Chondrocyte (in vitro differentiated cells): ENCODE data around the gene SFT2D1. TPM values are rescaled to one million over a fixed set of nuclear protein-coding genes. Genes with fewer than 3 reads are reported as not detected.
A peak's percentile ranks its signal among the peaks of the same experiment; 100 is the strongest.

Source experiments
- DNase-seq: peaks from one replicate; pipeline ENCODE4 v3.0.0; 2021; ENCODE audit warnings: mixed read lengths, low spot score
- H3K27ac Mint-ChIP-seq: one replicate; pipeline ENCODE4 v1.8.0; 2021; ENCODE audit warnings: mild to moderate bottlenecking, moderate library complexity, mixed read lengths; ENCODE audit not compliant: unreplicated experiment
- H3K27me3 Mint-ChIP-seq: 2 replicates; pipeline ENCODE4 v1.8.0; 2021; ENCODE audit warnings: low read depth, mixed read lengths
- H3K36me3 Mint-ChIP-seq: 2 replicates; pipeline ENCODE4 v1.8.0; 2021; ENCODE audit warnings: low read depth, mixed read lengths
- H3K4me1 Mint-ChIP-seq: 2 replicates; pipeline ENCODE4 v1.8.0; 2021; ENCODE audit warnings: low read depth, mild to moderate bottlenecking, mixed read lengths
- H3K4me3 Mint-ChIP-seq: one replicate; pipeline ENCODE4 v1.8.0; 2021; ENCODE audit warnings: mild to moderate bottlenecking, moderate library complexity, mixed read lengths; ENCODE audit not compliant: unreplicated experiment
- H3K9me3 Mint-ChIP-seq: 2 replicates; pipeline ENCODE4 v1.8.0; 2021; ENCODE audit warnings: low read depth, mixed read lengths
- total RNA-seq: library from RNA; stranded (reverse); gene quantifications from 3 replicates; pipeline ENCODE4 v1.2.1, GENCODE V29; 2021
- TF ChIP-seq, protein P1 (sequence below): fragments of 200-600 bp; sonication (generic); IDR thresholded peaks from 2 replicates; pipeline ENCODE4 v1.5.0; 2021; ENCODE audit warnings: antibody characterized with exemption, mild to moderate bottlenecking, moderate library complexity

The SFT2D1 gene
- total RNA-seq, 1 donor from 2014 or later, result 30.0 TPM

GRCh38 chr6:166308769-166309589, 33.4 kb downstream of the SFT2D1 start:
- Mint-ChIP-seq H3K36me3 (no peaks in the 10 kb centered on the region), H3K4me1 (peaks cover 8% of the 10 kb centered on the region), H3K27me3 (peaks cover 26% of the 10 kb centered on the region), H3K4me3 (peak overlapping the region; percentile 55), H3K9me3 (no peaks in the 10 kb centered on the region), H3K27ac (no peak overlapping the region)
- TF ChIP-seq, protein P1, sequence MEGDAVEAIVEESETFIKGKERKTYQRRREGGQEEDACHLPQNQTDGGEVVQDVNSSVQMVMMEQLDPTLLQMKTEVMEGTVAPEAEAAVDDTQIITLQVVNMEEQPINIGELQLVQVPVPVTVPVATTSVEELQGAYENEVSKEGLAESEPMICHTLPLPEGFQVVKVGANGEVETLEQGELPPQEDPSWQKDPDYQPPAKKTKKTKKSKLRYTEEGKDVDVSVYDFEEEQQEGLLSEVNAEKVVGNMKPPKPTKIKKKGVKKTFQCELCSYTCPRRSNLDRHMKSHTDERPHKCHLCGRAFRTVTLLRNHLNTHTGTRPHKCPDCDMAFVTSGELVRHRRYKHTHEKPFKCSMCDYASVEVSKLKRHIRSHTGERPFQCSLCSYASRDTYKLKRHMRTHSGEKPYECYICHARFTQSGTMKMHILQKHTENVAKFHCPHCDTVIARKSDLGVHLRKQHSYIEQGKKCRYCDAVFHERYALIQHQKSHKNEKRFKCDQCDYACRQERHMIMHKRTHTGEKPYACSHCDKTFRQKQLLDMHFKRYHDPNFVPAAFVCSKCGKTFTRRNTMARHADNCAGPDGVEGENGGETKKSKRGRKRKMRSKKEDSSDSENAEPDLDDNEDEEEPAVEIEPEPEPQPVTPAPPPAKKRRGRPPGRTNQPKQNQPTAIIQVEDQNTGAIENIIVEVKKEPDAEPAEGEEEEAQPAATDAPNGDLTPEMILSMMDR, result no peak
- DNase-seq, result no peak

DNA sequence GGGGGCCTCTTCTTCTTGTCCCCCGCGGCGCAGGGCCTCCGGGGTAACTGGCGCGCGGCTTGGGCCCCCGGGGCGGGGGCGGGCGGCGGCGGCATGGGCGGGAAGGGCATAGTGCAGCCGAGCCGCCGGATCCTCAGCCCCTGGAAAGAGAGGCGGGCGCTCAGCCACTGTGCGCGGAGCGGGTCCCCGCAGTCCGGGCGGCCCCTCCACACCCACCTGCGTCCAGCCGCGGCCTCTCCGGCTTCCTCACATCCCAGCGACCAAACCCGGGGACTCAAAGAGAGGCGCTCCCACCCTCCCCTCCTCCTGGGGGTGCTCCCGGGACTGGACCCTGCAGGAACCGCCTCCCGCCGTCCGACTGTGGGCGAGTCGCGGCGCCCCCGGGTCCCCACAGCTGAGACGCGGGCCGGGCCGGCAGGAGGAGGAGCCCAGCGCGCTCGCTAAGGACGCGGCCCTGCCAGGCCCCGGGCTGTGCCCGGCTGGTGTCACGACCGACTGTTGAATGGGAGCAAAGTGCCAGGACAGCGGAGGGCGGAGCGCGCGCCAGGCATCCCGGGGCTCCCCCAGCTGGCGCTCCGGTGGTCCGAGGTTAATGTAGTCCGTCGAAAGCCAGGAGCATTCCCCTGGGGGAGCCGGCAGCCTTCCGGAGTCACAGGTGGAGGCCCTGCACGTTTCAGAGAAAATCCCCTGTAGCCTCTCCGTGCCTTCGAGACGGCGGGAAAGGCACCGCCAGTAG, 34.1 kb downstream of the SFT2D1 start, which contains the start of gene PRR18:
TSS of gene PRR18 (minus strand) at position 360 of the 736 bp plus-strand sequence. CDS start at position 110, 250 bp downstream.
- H3K27ac Mint-ChIP-seq, result no peak within 1 kb of the TSS

GRCh38 chr6:166307082-166308032, 35.0 kb downstream of the SFT2D1 start:
- DNase-seq, result no peak
- Mint-ChIP-seq H3K4me1 (peaks cover 4% of the 10 kb centered on the region), H3K36me3 (no peaks in the 10 kb centered on the region), H3K27me3 (peaks cover 26% of the 10 kb centered on the region), H3K9me3 (no peaks in the 10 kb centered on the region), H3K4me3 (no peak overlapping the region), H3K27ac (no peak overlapping the region)
- TF ChIP-seq, protein P1, result no peak

More for the DNA sequence above, 34.1 kb downstream of the SFT2D1 start, which contains the start of gene PRR18:
- TF ChIP-seq, protein P1, result no peak
- DNase-seq, result no peak
- Mint-ChIP-seq H3K4me3 (peak within 1 kb of the TSS; percentile 55), H3K27me3 (peaks cover 26% of the 10 kb centered on the region), H3K9me3 (no peaks in the 10 kb centered on the region), H3K4me1 (peaks cover 7% of the 10 kb centered on the region), H3K36me3 (no peaks in the 10 kb centered on the region)

- peaks cover 26% of the 10 kb centered on the region for H3K27me3 Mint-ChIP-seq
- peaks cover 4% of the 10 kb centered on the region for H3K4me1 Mint-ChIP-seq
- no peak overlapping the region for H3K27ac Mint-ChIP-seq
- DNase-seq, result no peak
- no peaks in the 10 kb centered on the region for H3K36me3 Mint-ChIP-seq
- H3K9me3 Mint-ChIP-seq, result no peaks in the 10 kb centered on the region
- H3K4me3 Mint-ChIP-seq, result peak overlapping the region; percentile 46
- TF ChIP-seq, protein P1, result no peak
Observed at GRCh38 chr6:166306378-166307081, 35.8 kb downstream of the SFT2D1 start.
